Thymus (tissue), 11 donors: ENCODE measurements around the gene FERMT2. TPM values are rescaled to one million over a fixed set of nuclear protein-coding genes. Genes with fewer than 3 reads are reported as not detected.

ENCODE experiments used
- DNase-seq, 9 donors: peaks; one replicate each; pipeline ENCODE4 v3.0.0-alpha.2; 2013; ENCODE audit warnings: low spot score in 9 of 9, low read depth in 6 of 9, missing footprints in 1 of 9
- H3K27ac ChIP-seq, 2 donors: one replicate each; pipeline ENCODE4 v1.5.1; 2013; ENCODE audit warnings: control low read depth in 1 of 2, low read depth in 1 of 2, low read length in 1 of 2, mild to moderate bottlenecking in 1 of 2, moderate library complexity in 1 of 2
- H3K27me3 ChIP-seq, 2 donors: one replicate each; pipeline ENCODE4 v1.5.1; 2013; ENCODE audit warnings: low read length in 1 of 2; ENCODE audit not compliant: control insufficient read depth in 2 of 2, insufficient read depth in 1 of 2
- H3K36me3 ChIP-seq, 2 donors: one replicate each; pipeline ENCODE4 v1.5.1; 2013; ENCODE audit warnings: low read length in 1 of 2, mild to moderate bottlenecking in 1 of 2, moderate library complexity in 1 of 2; ENCODE audit not compliant: control insufficient read depth in 2 of 2, insufficient read depth in 2 of 2
- H3K4me1 ChIP-seq, 2 donors: one replicate each; pipeline ENCODE4 v1.5.1; 2013; ENCODE audit warnings: low read length in 2 of 2; ENCODE audit not compliant: control insufficient read depth in 2 of 2, insufficient read depth in 2 of 2
- H3K4me3 ChIP-seq, 2 donors: one replicate each; pipeline ENCODE4 v1.5.1; 2013; ENCODE audit warnings: low read length in 2 of 2, control low read depth in 1 of 2, mild to moderate bottlenecking in 1 of 2
- H3K9me3 ChIP-seq, 2 donors: one replicate each; pipeline ENCODE4 v1.5.1; 2013; ENCODE audit warnings: low read length in 1 of 2, mild to moderate bottlenecking in 1 of 2; ENCODE audit not compliant: control insufficient read depth in 2 of 2, insufficient read depth in 1 of 2
- WGBS: extraction: QIAGEN DNeasy Blood & Tissue Kit; methylation state at CpG from one replicate; pipeline ENCODE4 v1.1.7; 2013; 5-methylcytosine and 5-hydroxymethylcytosine counted together
- polyA plus RNA-seq: library from polyadenylated mRNA; stranded (reverse); fragments of 200-250 nt; gene quantifications from one replicate; pipeline ENCODE4 v1.2.3, GENCODE V29; 2013
- total RNA-seq: library from RNA; stranded (reverse); fragments of 120-200 nt; gene quantifications from one replicate; pipeline ENCODE4 v1.2.4, GENCODE V29; 2013
- donor health status: healthy.

FERMT2 gene
- total and polyA plus RNA-seq, 2 donors: 10.8 to 21.2 TPM

DNA sequence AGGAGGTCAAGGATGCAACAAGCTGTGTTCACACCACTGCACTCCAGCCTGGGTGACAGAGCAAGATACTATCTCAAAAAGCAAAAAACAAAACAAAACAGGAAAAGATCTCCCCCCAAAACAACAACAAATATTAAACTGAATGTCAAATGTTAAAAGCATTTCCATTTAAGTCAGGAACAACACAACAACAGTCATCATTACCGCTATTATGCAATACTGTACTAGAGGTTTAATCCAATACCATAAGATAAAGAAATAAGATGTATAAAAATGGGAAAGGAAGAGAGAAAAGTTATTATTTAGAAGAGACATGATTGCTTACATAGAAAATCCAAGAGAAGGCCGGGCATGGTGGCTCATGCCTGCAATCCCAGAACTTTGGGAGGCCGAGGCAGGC is 36.6 kb downstream of the FERMT2 start:
- Histone ChIP-seq H3K36me3 (no peaks in the 10 kb centered on the region), H3K27me3 (no peaks in the 10 kb centered on the region), H3K4me1 (peaks cover 11 to 14% of the 10 kb centered on the region in 2 donors), H3K4me3 (no peak overlapping the region), H3K9me3 (no peaks in the 10 kb centered on the region), H3K27ac (no peak overlapping the region)
- DNase-seq: no peak
- WGBS: over 99% methylated on average over 3 of the region's 3 CpGs

DNA sequence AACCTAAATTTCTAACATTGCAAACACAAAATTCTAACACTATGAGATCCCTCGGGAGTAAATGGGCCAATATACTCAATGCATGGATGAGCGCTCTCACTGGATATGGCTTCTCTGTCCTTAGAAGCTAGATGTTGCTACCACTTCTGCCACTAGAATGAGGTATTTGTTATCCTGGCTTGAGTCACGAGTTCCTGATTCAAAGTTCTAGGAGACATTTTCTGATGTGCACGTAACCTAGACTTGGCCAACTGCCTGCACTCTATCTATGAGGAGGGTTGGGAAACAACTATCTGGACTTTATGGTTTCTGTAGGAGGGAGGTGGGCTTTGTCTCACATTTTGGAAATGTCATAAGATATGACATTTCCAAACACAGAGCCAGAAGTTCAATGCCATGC is 37.6 kb downstream of the FERMT2 start:
- Histone ChIP-seq H3K9me3 (no peaks in the 10 kb centered on the region), H3K4me1 (peaks cover 6% of the 10 kb centered on the region in 2 donors), H3K36me3 (no peaks in the 10 kb centered on the region), H3K4me3 (no peak overlapping the region), H3K27me3 (no peaks in the 10 kb centered on the region), H3K27ac (no peak overlapping the region)
- 74% methylated on average over 4 of the region's 4 CpGs for WGBS
- no peak for DNase-seq

DNA sequence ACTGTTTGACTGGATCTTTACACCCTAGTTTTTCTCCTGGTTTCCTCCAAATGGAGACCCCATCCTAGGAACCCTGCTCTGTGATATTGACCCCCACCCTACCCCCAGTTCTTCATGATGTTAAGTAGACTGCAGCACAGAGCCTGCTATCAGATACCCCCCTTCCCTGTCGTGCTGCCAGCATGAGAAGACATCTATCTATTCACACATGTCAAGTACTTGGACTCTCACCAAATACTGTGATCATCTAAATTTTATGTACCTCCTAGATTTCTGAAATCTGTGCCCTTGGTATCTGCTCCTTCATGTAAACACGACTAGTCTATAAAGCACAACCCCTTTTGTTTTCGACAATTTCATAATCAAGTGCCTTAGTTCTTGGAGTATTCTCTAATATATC is 38.9 kb downstream of the FERMT2 start:
- H3K4me3 ChIP-seq: no peak overlapping the region
- H3K36me3 ChIP-seq: no peaks in the 10 kb centered on the region
- no peaks in the 10 kb centered on the region for H3K4me1 ChIP-seq
- no peak overlapping the region for H3K27ac ChIP-seq
- no peak for DNase-seq
- over 99% methylated on average over 3 of the region's 3 CpGs for WGBS
- H3K9me3 ChIP-seq: no peaks in the 10 kb centered on the region
- H3K27me3 ChIP-seq: no peaks in the 10 kb centered on the region

DNA sequence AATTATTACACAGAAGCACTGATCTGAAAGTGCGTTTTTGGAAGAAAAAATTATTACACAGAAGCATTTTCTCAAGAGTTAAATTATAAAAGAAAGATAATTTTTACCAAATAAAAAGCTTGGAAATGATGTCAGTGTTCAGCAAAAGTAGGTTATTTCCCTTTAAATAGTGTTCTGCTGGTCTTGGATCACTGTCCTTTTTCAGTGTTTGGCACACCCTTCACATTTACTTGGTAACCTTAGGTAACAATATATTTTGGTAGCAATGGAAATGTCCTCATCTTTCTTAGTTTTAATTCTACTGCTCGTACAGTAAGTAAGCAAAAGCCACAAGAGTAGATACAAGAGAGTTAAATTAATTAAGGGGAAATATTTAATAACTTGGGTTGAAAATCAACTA is 40.3 kb downstream of the FERMT2 start:
- Histone ChIP-seq H3K9me3 (no peaks in the 10 kb centered on the region), H3K27me3 (no peaks in the 10 kb centered on the region), H3K27ac (no peak overlapping the region), H3K4me1 (no peaks in the 10 kb centered on the region), H3K36me3 (no peaks in the 10 kb centered on the region), H3K4me3 (no peak overlapping the region)
- no peak for DNase-seq
- 95% methylated on average over 2 of the region's 2 CpGs for WGBS

DNA sequence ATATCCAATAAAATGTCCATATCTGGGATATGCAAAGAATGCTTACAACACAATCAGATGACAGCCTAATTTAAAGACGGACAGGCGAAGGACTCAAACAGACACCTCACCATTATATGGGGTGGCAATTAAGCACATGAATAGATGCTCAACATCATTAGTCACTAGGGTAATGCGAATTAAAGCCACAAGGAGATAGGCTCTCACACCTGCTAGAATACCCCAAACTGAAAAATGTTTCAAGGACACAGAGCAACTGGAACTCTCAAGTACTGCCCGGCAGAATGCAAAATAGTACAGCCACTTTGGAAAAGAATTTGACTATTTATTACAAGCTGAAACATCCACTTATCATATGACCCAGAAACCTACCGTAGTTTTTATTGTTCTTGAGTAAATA is 42.9 kb downstream of the FERMT2 start:
- no peak for DNase-seq
- Histone ChIP-seq H3K36me3 (no peaks in the 10 kb centered on the region), H3K9me3 (no peaks in the 10 kb centered on the region), H3K4me1 (no peaks in the 10 kb centered on the region), H3K27ac (no peak overlapping the region), H3K27me3 (no peaks in the 10 kb centered on the region), H3K4me3 (no peak overlapping the region)
- 99% methylated on average over 5 of the region's 5 CpGs for WGBS

DNA sequence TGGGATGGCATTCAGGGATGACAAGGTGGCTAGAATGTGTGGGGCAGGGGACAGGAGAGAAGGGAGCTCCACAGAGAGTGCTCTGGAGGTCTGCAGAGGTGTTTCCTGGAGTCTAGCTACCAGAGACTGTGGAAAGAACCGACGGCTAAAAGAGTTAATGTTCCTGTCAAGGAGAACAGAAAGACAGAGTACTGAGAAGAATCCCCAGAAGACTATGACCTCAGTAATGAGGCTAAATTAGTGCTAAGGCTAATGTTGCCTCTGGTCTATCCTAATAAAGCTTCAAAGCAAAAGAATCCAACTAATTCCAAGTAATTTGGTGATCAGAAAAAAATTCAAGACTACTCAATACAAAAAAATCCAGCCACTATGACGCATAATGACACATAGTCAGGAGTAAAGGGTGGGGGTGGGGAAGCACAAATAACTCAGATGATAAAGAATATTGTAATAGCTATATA is 44.7 kb downstream of the FERMT2 start:
- Histone ChIP-seq H3K36me3 (no peaks in the 10 kb centered on the region), H3K27me3 (no peaks in the 10 kb centered on the region), H3K4me3 (no peak overlapping the region), H3K4me1 (no peaks in the 10 kb centered on the region), H3K27ac (peak overlapping the region in 1 of 2 donors; percentile 20), H3K9me3 (no peaks in the 10 kb centered on the region)
- DNase-seq: no peak
- WGBS: 90% methylated on average over 3 of the region's 3 CpGs

DNA sequence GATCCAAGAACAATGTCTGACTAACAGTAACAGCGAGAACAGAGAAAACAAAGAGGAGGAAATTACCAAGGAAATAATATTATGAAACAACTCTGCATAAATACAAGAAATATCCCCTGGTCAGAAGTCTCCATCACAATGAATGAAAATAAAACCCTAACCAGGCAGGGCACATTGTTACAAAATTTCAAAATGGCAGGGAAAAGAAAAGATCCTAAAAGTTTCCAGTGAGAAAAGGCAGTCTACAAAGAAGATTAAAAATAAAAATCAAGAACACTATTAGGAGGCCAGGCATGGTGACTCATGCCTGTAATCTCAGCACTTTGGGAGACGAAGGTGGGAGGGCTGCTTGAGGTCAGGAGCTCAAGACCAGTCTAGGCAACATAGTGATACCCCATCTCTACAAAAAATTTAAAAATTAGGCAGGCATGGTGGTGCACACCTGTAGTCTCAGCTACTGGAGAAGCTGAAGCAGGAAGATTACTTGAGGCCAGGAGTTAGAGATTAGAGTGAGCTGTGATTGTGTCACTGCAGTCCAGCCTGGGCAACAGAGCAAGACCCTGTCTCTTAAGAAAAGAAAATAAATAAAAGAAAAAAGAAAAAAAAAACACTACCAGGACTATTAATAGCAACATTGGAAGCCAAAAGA is 47.8 kb downstream of the FERMT2 start:
- DNase-seq: no peak
- H3K4me1 ChIP-seq: no peaks in the 10 kb centered on the region
- no peaks in the 10 kb centered on the region for H3K27me3 ChIP-seq
- no peak overlapping the region for H3K4me3 ChIP-seq
- no peaks in the 10 kb centered on the region for H3K36me3 ChIP-seq
- H3K27ac ChIP-seq: no peak overlapping the region
- H3K9me3 ChIP-seq: no peaks in the 10 kb centered on the region
- WGBS: 95% methylated on average over 2 of the region's 2 CpGs

DNA sequence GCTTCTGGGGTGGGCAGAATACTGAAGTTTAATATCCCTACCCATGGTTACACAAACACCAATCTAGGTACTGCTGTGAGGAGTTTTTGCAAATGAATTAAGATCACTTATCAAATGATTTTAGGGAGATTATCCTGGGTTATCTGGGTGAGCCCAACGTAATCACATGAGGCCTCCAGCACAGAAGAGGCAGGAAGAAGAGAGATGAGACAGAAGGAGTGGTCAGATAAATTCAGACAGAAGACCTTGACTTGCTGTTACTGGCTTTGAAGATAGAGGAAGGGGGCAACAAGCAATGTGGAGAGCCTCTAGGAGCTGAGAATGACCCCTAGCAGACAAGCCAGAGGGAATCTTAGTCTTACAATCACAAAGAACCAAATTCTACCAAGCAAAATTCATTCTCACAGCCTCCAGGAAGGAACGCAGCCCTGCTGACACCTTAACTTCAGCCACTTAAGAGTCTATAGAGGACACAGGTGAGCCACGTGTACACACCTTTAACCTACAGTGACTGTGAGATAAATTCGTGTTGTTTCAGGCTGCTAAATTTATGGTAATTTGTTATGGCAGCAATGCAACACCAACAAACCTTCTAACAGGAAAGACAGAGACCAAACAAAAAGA is 49.4 kb downstream of the FERMT2 start:
- H3K9me3 ChIP-seq: no peaks in the 10 kb centered on the region
- no peak for DNase-seq
- no peaks in the 10 kb centered on the region for H3K36me3 ChIP-seq
- no peaks in the 10 kb centered on the region for H3K4me1 ChIP-seq
- H3K27ac ChIP-seq: no peak overlapping the region
- H3K27me3 ChIP-seq: no peaks in the 10 kb centered on the region
- 83% methylated on average over 4 of the region's 4 CpGs for WGBS
- H3K4me3 ChIP-seq: no peak overlapping the region

DNA sequence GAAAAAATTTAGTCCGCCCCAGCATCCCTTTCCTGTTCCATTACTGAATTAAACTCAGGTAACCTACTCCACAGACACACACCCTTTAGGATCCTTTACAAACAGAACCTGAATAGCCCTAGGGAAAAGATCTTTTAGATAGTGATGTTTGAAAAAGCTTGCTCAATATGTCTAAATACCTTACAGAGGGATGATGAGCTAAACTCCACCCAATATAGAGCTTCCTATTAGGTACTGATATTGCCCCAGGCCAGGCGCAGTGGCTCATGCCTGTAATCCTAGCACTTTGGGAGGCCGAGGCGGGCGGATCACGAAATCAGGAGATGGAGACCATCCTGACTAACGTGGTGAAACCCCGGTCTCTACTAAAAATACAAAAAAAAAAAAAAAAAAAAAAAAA is 50.1 kb downstream of the FERMT2 start:
- Histone ChIP-seq H3K9me3 (no peaks in the 10 kb centered on the region), H3K4me1 (no peaks in the 10 kb centered on the region), H3K27ac (no peak overlapping the region), H3K27me3 (no peaks in the 10 kb centered on the region), H3K4me3 (no peak overlapping the region), H3K36me3 (no peaks in the 10 kb centered on the region)
- WGBS: 88% methylated on average over 8 of the region's 8 CpGs
- DNase-seq: no peak
